SK-N-SH (cell line): ENCODE measurements around the gene IL15RA. TPM values are rescaled to one million over a fixed set of nuclear protein-coding genes. Genes with fewer than 3 reads are reported as not detected.

Experiments used
- CTCF ChIA-PET: fragments of 300-600, 350-600 bp; formaldehyde crosslinking; extraction: SDS; loops from one replicate; lab custom pipeline; 2021; lab: Yijun Ruan, JAX
- POLR2A ChIA-PET: fragments of 350-600 bp; sonication (Branson Sonifier 250); formaldehyde crosslinking; extraction: SDS; loops from one replicate; lab custom pipeline; 2020; ENCODE audit warnings: antibody characterized with exemption, inconsistent platforms; lab: Yijun Ruan, JAX
- DNase-seq: peaks from one replicate; pipeline ENCODE4 v3.0.0; 2012
- H2AFZ ChIP-seq: fragments of 200-600 bp; sonication (generic); 2 replicates; pipeline ENCODE4 v1.8.1; 2016; ENCODE audit warnings: antibody characterized with exemption, mild to moderate bottlenecking, low read depth
- H3F3A ChIP-seq: fragments of 200-600 bp; sonication (generic); replicated peaks from 2 replicates; pipeline ENCODE3; 2016; ENCODE audit warnings: antibody characterized with exemption, mild to moderate bottlenecking; ENCODE audit not compliant: insufficient read depth
- H3K27ac ChIP-seq, 2 experiments: fragments of 200-500 bp in 1 of 2; fragments of 200-600 bp in 1 of 2; sonication (Bioruptor generic) in 1 of 2; sonication (generic), shearing (Covaris generic) in 1 of 2; 2 replicates each; pipeline versions ENCODE4 v1.5.1 to v1.6.1; 2014 to 2016; ENCODE audit warnings: low read depth in 2 of 2, inconsistent platforms in 1 of 2, low read length in 1 of 2, mild to moderate bottlenecking in 1 of 2, mixed read lengths in 1 of 2
- H3K27me3 ChIP-seq: fragments of 200-600 bp; sonication (generic), shearing (Covaris generic); 2 replicates; pipeline ENCODE4 v1.6.1; 2016; ENCODE audit warnings: mixed run types; ENCODE audit not compliant: insufficient read depth
- H3K36me3 ChIP-seq, 2 experiments: fragments of 200-500 bp in 1 of 2; fragments of 200-600 bp in 1 of 2; sonication (Bioruptor generic) in 1 of 2; sonication (generic) in 1 of 2; replicated peaks in 1 of 2; 2 replicates each; pipeline versions ENCODE3 to v1.5.1; 2014 to 2016; ENCODE audit warnings: low read length in 1 of 2, mild to moderate bottlenecking in 1 of 2; ENCODE audit not compliant: insufficient read depth in 2 of 2, control insufficient read depth in 1 of 2
- H3K4me1 ChIP-seq, 2 experiments: fragments of 200-500 bp in 1 of 2; fragments of 200-600 bp in 1 of 2; sonication (Bioruptor generic) in 1 of 2; sonication (generic), shearing (Covaris generic) in 1 of 2; 2 replicates each; pipeline versions ENCODE4 v1.5.1 to v1.6.1; 2014 to 2016; ENCODE audit warnings: low read depth in 1 of 2, low read length in 1 of 2, mixed run types in 1 of 2; ENCODE audit not compliant: insufficient read depth in 2 of 2, control insufficient read depth in 1 of 2
- H3K4me2 ChIP-seq: fragments of 200-600 bp; sonication (generic), shearing (Covaris generic); 2 replicates; pipeline ENCODE4 v1.6.1; 2017; ENCODE audit warnings: mixed run types
- H3K4me3 ChIP-seq, 2 experiments: fragments of 200-500 bp in 1 of 2; fragments of 200-600 bp in 1 of 2; sonication (Bioruptor generic) in 1 of 2; sonication (generic), shearing (Covaris generic) in 1 of 2; 2 replicates each; pipeline versions ENCODE4 v1.5.1 to v1.8.1; 2014 to 2016; ENCODE audit warnings: low read depth in 2 of 2, inconsistent platforms in 1 of 2, low read length in 1 of 2, mild to moderate bottlenecking in 1 of 2, mixed read lengths in 1 of 2, moderate library complexity in 1 of 2
- H3K79me2 ChIP-seq: fragments of 200-600 bp; sonication (generic); 2 replicates; pipeline ENCODE4 v1.8.1; 2017; ENCODE audit warnings: mild to moderate bottlenecking; ENCODE audit not compliant: insufficient read depth
- H3K9ac ChIP-seq: fragments of 200-600 bp; sonication (generic); 2 replicates; pipeline ENCODE4 v1.6.1; 2017; ENCODE audit warnings: mixed run types
- H3K9me2 ChIP-seq: fragments of 200-600 bp; sonication (generic); 2 replicates; pipeline ENCODE4 v1.6.1; 2017; ENCODE audit warnings: mixed run types
- H3K9me3 ChIP-seq: fragments of 200-600 bp; sonication (generic); 2 replicates; pipeline ENCODE4 v1.6.1; 2017; ENCODE audit warnings: mixed run types, mild to moderate bottlenecking, moderate library complexity
- H4K20me1 ChIP-seq: fragments of 200-600 bp; sonication (generic); 2 replicates; pipeline ENCODE4 v1.6.1; 2017; ENCODE audit warnings: mild to moderate bottlenecking, mixed run types; ENCODE audit not compliant: insufficient read depth
- FOSL2 ChIP-seq: IDR thresholded peaks from 2 replicates; pipeline ENCODE4 v1.4.0; 2012; ENCODE audit warnings: low read depth, mild to moderate bottlenecking, moderate library complexity, borderline replicate concordance
- MXI1 ChIP-seq: IDR thresholded peaks from 2 replicates; pipeline ENCODE4 v1.6.1; 2012; ENCODE audit warnings: mild to moderate bottlenecking, low read depth, low read length, improper control_type of control experiment
- RAD21 ChIP-seq: IDR thresholded peaks from 2 replicates; pipeline ENCODE4 v1.6.1; 2012; ENCODE audit warnings: mild to moderate bottlenecking, low read length
- RFX5 ChIP-seq: IDR thresholded peaks from 2 replicates; pipeline ENCODE4 v1.6.1; 2012; ENCODE audit warnings: mild to moderate bottlenecking, improper control_type of control experiment, low read length
- WGBS: methylation state at CpG from one replicate; pipeline ENCODE4 v1.1.6; 2017; ENCODE audit warnings: low lambda C conversion rate; 5-methylcytosine and 5-hydroxymethylcytosine counted together
- polyA plus RNA-seq, 3 experiments: library from polyadenylated mRNA; depleted of rRNA; stranded (reverse); fragments of >200 nt; gene quantifications; 2 replicates each; pipeline ENCODE4 v1.2.3, GENCODE V29; 2012
- small RNA-seq, 7 experiments: library from RNA; depleted of rRNA; stranded (forward); fragments of <200 nt; gene quantifications; one replicate each; pipeline ENCODE3, GENCODE V24; 2012
- TF ChIP-seq, protein P1 (sequence below): IDR thresholded peaks from 2 replicates; pipeline ENCODE4 v1.6.1; 2012; ENCODE audit warnings: mild to moderate bottlenecking, low read depth, low read length, moderate library complexity
- TF ChIP-seq, protein P2 (sequence below): IDR thresholded peaks from 2 replicates; pipeline ENCODE4 v1.4.0; 2012; ENCODE audit warnings: low read depth

The IL15RA gene
- polyA plus RNA-seq, 1 of the 3 experiments (the other 2 are of a cell fraction): 2.1 TPM

DNA sequence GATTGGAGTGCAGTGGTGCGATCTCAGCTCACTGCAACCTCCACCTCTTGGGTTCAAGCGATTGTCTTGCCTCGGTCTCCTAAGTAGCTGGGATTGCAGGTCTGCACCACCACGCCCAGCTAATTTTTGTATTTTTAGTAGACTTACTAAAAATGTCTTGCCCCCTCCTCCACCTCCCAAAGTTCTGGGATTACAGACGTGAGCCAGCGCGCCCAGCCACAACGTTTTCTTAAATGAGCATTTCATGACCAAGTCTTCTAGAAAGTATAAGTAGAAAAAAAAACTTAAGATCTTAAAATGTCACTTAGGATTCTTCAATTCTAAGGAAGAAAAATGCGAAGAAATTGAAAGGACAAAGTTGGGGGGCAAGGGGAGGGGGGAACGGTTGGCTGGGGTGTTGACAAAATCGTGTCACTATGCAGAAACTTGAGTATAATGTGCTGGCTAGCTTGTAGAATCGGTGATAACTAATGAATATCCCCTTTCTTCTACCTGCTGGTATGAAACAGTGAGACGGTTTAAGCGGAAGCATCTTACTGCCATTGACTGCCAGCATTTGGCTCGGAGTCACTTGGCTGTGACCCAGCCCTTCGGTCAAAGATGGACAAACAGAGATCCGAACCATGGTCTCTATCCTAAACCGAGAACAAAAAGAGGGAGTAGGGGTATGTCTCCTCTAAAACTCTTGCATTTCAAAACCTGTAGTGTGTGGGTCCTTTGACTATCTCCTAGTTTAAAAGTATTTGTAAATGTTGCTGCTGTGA, 74.7 kb downstream of the IL15RA start:
- Histone ChIP-seq H3K9me3 (0 out of 2 replicates have a peak, but pooled peaks cover 4% of the 10 kb centered on the region), H3K9ac (no peak overlapping the region), H3K27ac (no peak overlapping the region), H3K27me3 (no peaks in the 10 kb centered on the region), H3K9me2 (no peaks in the 10 kb centered on the region), H2AFZ (no peak overlapping the region), H3K79me2 (peaks cover 84% of the 10 kb centered on the region), H3K36me3 (peaks cover 12 to 41% of the 10 kb centered on the region in 2 experiments), H3K4me1 (no peaks in the 10 kb centered on the region), H3F3A (no peaks in the 10 kb centered on the region), H3K4me2 (no peak overlapping the region), H3K4me3 (no peak overlapping the region), H4K20me1 (0 out of 2 replicates have a peak, but pooled peaks cover 9% of the 10 kb centered on the region)
- CTCF ChIA-PET: interaction anchor here (1.1 to 1.2 kb wide), 2 partner anchors 14 to 55 kb away, joined by 3 read pairs; no protein-coding TSS in a partner anchor
- no peak for DNase-seq
- POLR2A ChIA-PET: no interaction called here
- no peak for TF ChIP-seq RFX5
- TF ChIP-seq, protein P1, sequence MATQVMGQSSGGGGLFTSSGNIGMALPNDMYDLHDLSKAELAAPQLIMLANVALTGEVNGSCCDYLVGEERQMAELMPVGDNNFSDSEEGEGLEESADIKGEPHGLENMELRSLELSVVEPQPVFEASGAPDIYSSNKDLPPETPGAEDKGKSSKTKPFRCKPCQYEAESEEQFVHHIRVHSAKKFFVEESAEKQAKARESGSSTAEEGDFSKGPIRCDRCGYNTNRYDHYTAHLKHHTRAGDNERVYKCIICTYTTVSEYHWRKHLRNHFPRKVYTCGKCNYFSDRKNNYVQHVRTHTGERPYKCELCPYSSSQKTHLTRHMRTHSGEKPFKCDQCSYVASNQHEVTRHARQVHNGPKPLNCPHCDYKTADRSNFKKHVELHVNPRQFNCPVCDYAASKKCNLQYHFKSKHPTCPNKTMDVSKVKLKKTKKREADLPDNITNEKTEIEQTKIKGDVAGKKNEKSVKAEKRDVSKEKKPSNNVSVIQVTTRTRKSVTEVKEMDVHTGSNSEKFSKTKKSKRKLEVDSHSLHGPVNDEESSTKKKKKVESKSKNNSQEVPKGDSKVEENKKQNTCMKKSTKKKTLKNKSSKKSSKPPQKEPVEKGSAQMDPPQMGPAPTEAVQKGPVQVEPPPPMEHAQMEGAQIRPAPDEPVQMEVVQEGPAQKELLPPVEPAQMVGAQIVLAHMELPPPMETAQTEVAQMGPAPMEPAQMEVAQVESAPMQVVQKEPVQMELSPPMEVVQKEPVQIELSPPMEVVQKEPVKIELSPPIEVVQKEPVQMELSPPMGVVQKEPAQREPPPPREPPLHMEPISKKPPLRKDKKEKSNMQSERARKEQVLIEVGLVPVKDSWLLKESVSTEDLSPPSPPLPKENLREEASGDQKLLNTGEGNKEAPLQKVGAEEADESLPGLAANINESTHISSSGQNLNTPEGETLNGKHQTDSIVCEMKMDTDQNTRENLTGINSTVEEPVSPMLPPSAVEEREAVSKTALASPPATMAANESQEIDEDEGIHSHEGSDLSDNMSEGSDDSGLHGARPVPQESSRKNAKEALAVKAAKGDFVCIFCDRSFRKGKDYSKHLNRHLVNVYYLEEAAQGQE: no peak
- TF ChIP-seq, protein P2, sequence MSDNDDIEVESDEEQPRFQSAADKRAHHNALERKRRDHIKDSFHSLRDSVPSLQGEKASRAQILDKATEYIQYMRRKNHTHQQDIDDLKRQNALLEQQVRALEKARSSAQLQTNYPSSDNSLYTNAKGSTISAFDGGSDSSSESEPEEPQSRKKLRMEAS: no peak
- TF ChIP-seq FOSL2: no peak
- no peak for TF ChIP-seq RAD21
- TF ChIP-seq MXI1: no peak
- WGBS: 95% methylated on average over 18 of the region's 18 CpGs

Small RNA genes within 50 kb of the gene (small RNA-seq; reads per million reads assigned to genes)
- 0 reads per million in 7 experiments for gene RF00397

Other genes with a start within 250 kb of the IL15RA start
- gene GDI2, start 164.1 kb downstream of the IL15RA start, polyA plus RNA-seq (2012; rRNA removed): 94.3 and 99.1 TPM in 2 replicates
- 9.9 and 11.9 TPM in 2 replicates for gene ANKRD16, start 87.7 kb downstream of the IL15RA start, polyA plus RNA-seq (2012; rRNA removed)
- 60.9 and 71.9 TPM in 2 replicates for gene FBH1, start 87.3 kb downstream of the IL15RA start, polyA plus RNA-seq (2012; rRNA removed)
- not detected in 2 replicates for gene IL2RA, start 84.8 kb upstream of the IL15RA start, polyA plus RNA-seq (2012; rRNA removed)
- gene RBM17, start 111.5 kb upstream of the IL15RA start, polyA plus RNA-seq (2012; rRNA removed): 32.6 and 34.2 TPM in 2 replicates
- gene PFKFB3, start 225.4 kb upstream of the IL15RA start, polyA plus RNA-seq (2012; rRNA removed): 33.0 and 59.7 TPM in 2 replicates